Cardiac ventricle fibroblast (primary cell): ENCODE results near the gene KIZ. TPM values are rescaled to one million over a fixed set of nuclear protein-coding genes. Genes with fewer than 3 reads are reported as not detected.

Experiments
- total RNA-seq: library from RNA; depleted of rRNA; stranded (reverse); fragments of >200 nt; gene quantifications from 2 replicates; pipeline ENCODE4 v1.2.3, GENCODE V29; 2015

Gene KIZ
- total RNA-seq, result 17.6 and 19.7 TPM in 2 replicates

GRCh38 chr20:21125849-21126580 lies at the start of gene KIZ:
TSS of gene KIZ (plus strand) at chr20:21126082. CDS start at chr20:21126116, 34 bp downstream.

GRCh38 chr20:21106171-21107017 lies 19.5 kb upstream of the KIZ start, which contains the start of gene LINC00237:
TSS of gene LINC00237 (minus strand) at chr20:21106358.

Other genes starting within 250 kb of the KIZ start
- gene LINC00237, start 19.7 kb upstream of the KIZ start, total RNA-seq, result not detected in 2 replicates
- gene XRN2, start 177.2 kb downstream of the KIZ start, total RNA-seq, result 48.2 and 53.2 TPM in 2 replicates